GM08714 (cell line): ENCODE data around the gene HERPUD1.

Source experiments
- H3K4me3 ChIP-seq: fragments of 200-500 bp; sonication (Bioruptor generic); 2 replicates; pipeline ENCODE4 v1.5.1; 2014; ENCODE audit warnings: mild to moderate bottlenecking, low read length, inconsistent platforms
- ZNF274 ChIP-seq: IDR thresholded peaks from 2 replicates; pipeline ENCODE4 v1.6.1; 2012; ENCODE audit warnings: mild to moderate bottlenecking, low read depth, low read length

The HERPUD1 gene

DNA sequence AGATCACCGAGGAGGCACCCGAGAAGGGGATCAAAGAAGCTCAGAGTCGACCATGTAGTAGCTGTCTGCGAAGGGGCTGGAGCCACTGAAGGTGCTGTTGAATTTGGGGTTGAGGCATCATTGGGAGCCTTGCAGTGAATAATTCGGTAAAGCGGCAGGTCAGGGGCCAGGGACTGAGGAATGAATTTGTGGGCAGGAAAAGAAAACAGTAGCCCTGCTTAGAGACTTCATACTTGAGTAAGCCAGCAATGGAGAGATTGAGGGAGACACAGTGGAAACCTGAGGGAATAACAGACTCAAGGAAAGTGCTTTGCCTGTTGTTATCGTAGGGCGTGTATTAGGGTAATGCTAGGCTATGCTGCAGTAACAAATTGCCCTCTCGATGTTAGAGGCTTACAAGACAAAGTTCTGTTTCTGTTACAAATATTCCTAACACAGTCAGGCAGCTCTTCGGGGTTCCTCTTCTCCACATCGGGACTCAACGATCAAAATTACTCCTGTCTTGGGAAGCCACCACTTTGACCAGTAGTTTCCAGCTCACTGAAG, 13.4 kb upstream of the HERPUD1 start:
- no peak overlapping the region for H3K4me3 ChIP-seq
- TF ChIP-seq ZNF274: no peak

GRCh38 chr16:56919099-56919800, 12.7 kb upstream of the HERPUD1 start:
- H3K4me3 ChIP-seq: no peak overlapping the region
- TF ChIP-seq ZNF274: no peak

DNA sequence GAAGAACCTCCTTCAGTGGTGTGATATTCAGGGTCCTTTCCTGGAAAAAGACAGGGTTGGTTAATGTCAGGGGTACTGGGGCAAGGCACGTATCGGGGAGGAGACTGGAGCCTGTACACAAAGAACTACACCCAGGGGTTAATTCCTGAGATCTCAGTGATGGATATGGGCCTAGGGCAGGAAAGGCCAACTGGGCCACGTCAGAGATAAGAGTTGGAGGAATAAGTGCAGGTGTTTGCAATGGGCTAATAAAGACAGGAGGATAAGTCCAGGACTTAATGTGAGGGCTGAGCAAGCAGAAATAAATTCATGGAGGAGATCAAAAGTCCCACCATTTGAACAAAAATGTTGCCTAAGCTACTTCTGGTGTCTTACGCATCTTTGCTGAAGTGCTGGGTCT, 10.4 kb upstream of the HERPUD1 start:
- H3K4me3 ChIP-seq: no peak overlapping the region
- no peak for TF ChIP-seq ZNF274

GRCh38 chr16:56923481-56924091, 8.4 kb upstream of the HERPUD1 start:
- TF ChIP-seq ZNF274: no peak
- H3K4me3 ChIP-seq: no peak overlapping the region

DNA sequence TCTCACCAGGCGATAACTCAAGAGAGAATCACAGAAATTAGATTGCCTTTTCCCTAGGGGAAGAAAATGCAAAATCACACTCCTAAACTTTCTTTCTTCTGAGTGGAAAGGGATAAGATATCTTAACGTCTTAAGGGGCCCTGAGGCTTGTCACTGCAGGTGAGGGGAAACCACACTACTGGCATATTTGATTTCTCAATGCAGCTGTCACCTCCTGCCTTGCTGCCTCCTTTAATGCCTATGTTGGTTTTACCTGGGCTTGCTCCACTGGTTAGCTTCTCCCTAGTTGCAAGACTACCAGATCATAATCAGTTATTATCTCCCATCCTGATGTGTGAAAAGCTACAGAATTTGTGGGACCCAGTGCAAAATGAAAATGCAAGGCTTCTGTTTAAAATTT, 4.5 kb upstream of the HERPUD1 start:
- no peak overlapping the region for H3K4me3 ChIP-seq
- no peak for TF ChIP-seq ZNF274

DNA sequence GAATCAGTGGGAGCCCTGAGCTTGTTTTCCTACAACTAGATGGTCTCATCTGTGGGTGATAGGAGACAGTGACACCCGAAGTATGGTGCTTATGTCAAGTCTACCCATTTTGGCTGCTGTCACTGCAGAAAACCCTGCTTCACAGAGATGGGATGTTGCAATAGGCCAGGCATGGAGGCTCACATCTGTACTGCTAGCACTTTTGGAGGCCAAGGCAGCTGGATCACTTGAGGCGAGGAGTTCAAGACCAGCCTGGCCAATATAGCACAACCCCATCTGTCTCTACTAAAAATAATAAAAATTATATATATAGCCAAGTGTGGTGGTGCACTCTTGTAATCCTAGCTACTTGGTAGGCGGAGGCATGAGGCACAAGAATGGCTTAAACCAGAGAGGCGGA, 2.3 kb upstream of the HERPUD1 start:
- no peak overlapping the region for H3K4me3 ChIP-seq
- no peak for TF ChIP-seq ZNF274

- no peak overlapping the region for H3K4me3 ChIP-seq
- TF ChIP-seq ZNF274: no peak
Measured at GRCh38 chr16:56930486-56931270, 1.3 kb upstream of the HERPUD1 start.

GRCh38 chr16:56931271-56931891, 561 bp upstream of the HERPUD1 start:
- peak overlapping the region; percentile 8; the same call in 1 of the 2 replicates for H3K4me3 ChIP-seq
- TF ChIP-seq ZNF274: no peak

- no peak for TF ChIP-seq ZNF274
- H3K4me3 ChIP-seq: peak overlapping the region; percentile 83
Measured at GRCh38 chr16:56932721-56933619, 1.0 kb downstream of the HERPUD1 start.

DNA sequence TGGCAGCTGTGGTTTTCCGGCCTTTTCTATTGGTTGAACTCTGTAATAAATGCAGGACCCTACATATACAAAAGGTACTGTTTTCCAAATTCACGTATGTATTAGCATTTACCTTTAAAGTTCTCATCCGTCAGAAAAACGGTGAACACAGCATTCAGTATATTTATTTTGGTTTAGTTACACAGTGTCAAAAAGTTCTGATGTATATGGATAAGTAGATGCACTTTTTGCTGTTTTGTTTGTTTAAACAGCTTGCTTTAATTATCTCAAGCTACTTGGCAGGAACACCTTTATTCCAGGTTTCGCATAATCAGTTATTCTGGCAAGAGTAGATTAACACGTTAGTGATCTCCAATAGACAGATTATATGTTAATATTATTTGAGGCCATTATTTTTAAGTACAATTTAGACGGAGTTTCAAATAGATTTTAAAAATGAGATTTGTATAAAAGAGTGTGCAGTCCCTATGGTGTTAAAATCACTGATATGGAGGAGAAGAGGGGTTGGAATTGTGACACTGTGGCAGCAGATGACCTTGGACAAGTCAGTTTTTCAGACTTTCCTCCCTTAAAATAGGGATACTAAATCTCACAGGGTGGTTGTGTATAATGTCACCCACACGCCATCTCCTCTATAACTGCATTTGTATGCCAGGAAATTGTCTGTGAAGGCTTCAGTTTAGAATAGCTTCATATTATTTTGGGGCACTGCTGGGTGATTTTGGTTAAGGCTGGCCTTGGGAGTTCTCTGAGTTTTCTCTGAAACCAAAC, 2.1 kb downstream of the HERPUD1 start:
- no peak for TF ChIP-seq ZNF274
- H3K4me3 ChIP-seq: peak overlapping the region; percentile 83

- peak overlapping the region; percentile 83 for H3K4me3 ChIP-seq
Measured at GRCh38 chr16:56934599-56935145, 2.7 kb downstream of the HERPUD1 start.

GRCh38 chr16:56935201-56935600, 3.3 kb downstream of the HERPUD1 start:
- peak overlapping the region; percentile 83 for H3K4me3 ChIP-seq
- TF ChIP-seq ZNF274: no peak
